Keratinocyte (primary cell): Measurements from ENCODE around the gene DPF3. TPM values are rescaled to one million over a fixed set of nuclear protein-coding genes. Genes with fewer than 3 reads are reported as not detected.

ENCODE experiments used
- DNase-seq: peaks from one replicate; pipeline ENCODE4 v3.0.0-alpha.2; 2011; ENCODE audit warnings: low read depth, missing footprints, low spot score
- FAIRE-seq: peaks from 2 replicates; lab custom pipeline; 2011; peaks lifted over from hg19 to GRCh38; lab: Jason Lieb, UNC
- H2AFZ ChIP-seq: 2 replicates; pipeline ENCODE4 v1.6.0; 2012; ENCODE audit warnings: low read length, control low read depth, inconsistent platforms; ENCODE audit not compliant: control insufficient read depth
- H3K27ac ChIP-seq: 2 replicates; pipeline ENCODE4 v1.5.1; 2011; ENCODE audit warnings: low read length; ENCODE audit not compliant: control insufficient read depth, insufficient read depth
- H3K27me3 ChIP-seq: 3 replicates; pipeline ENCODE4 v1.6.0; 2011; ENCODE audit warnings: low read length; ENCODE audit not compliant: control insufficient read depth, insufficient read depth; ENCODE audit errors: extremely low read depth
- H3K36me3 ChIP-seq, 2 experiments: 2 replicates in 1 of 2; 3 replicates in 1 of 2; pipeline ENCODE4 v1.5.1; 2011; ENCODE audit warnings: low read length in 2 of 2, mild to moderate bottlenecking in 1 of 2; ENCODE audit not compliant: control insufficient read depth in 2 of 2, insufficient read depth in 2 of 2; ENCODE audit errors: extremely low read depth in 1 of 2
- H3K4me1 ChIP-seq: 3 replicates; pipeline ENCODE4 v1.5.1; 2011; ENCODE audit warnings: low read length; ENCODE audit not compliant: control insufficient read depth, insufficient read depth; ENCODE audit errors: extremely low read depth
- H3K4me2 ChIP-seq: 3 replicates; pipeline ENCODE4 v1.6.0; 2011; ENCODE audit warnings: low read depth, low read length; ENCODE audit not compliant: control insufficient read depth, insufficient read depth; ENCODE audit errors: extremely low read depth
- H3K4me3 ChIP-seq, 3 experiments: fragments of 200-600 bp in 1 of 3; sonication (generic) in 1 of 3; 2 replicates in 2 of 3; 3 replicates in 1 of 3; pipeline ENCODE4 v1.5.1; 2011 to 2016; ENCODE audit warnings: low read length in 3 of 3, mild to moderate bottlenecking in 3 of 3, control low read depth in 2 of 3, inconsistent platforms in 1 of 3, low read depth in 1 of 3, mixed read lengths in 1 of 3, mixed run types in 1 of 3, moderate library complexity in 1 of 3; ENCODE audit not compliant: control insufficient read depth in 2 of 3, insufficient read depth in 2 of 3; ENCODE audit errors: extremely low read depth in 1 of 3
- H3K79me2 ChIP-seq: 2 replicates; pipeline ENCODE4 v1.6.0; 2012; ENCODE audit warnings: low read length; ENCODE audit not compliant: control insufficient read depth, insufficient read depth
- H3K9ac ChIP-seq: 3 replicates; pipeline ENCODE4 v1.6.0; 2011; ENCODE audit warnings: low read length; ENCODE audit not compliant: control insufficient read depth, insufficient read depth; ENCODE audit errors: extremely low read depth
- H3K9me1 ChIP-seq: 3 replicates; pipeline ENCODE4 v1.6.0; 2011; ENCODE audit warnings: low read length; ENCODE audit not compliant: control insufficient read depth, insufficient read depth; ENCODE audit errors: extremely low read depth
- H3K9me3 ChIP-seq: 2 replicates; pipeline ENCODE4 v1.5.1; 2012; ENCODE audit warnings: low read depth, low read length; ENCODE audit not compliant: control insufficient read depth
- H4K20me1 ChIP-seq: 3 replicates; pipeline ENCODE4 v1.6.0; 2011; ENCODE audit warnings: low read length; ENCODE audit not compliant: control insufficient read depth, insufficient read depth; ENCODE audit errors: extremely low read depth
- EZH2 ChIP-seq: IDR thresholded peaks from one replicate; pipeline ENCODE4 v1.6.1; 2012; ENCODE audit warnings: inconsistent platforms, mild to moderate bottlenecking, low read length, moderate library complexity
- dilution Hi-C: fragments of 300-500 bp; cut with MboI; formaldehyde crosslinking; loops from one replicate; pipeline ENCODE4 v1.7.0; 2020; ENCODE audit warnings: low sequenced_read_pairs; ENCODE audit not compliant: extremely low pct_ligation_motif_present
- polyA plus RNA-seq, 5 experiments: library from polyadenylated mRNA; depleted of rRNA in 3 of 5; stranded (reverse) in 3 of 5; stranded (forward) in 1 of 5; unstranded in 1 of 5; fragments of >200 nt; gene quantifications; 1 replicate in 1 of 5; 2 replicates in 3 of 5; 3 replicates in 1 of 5; pipeline versions ENCODE4 v1.2.1 to v1.2.3, GENCODE V29; 2011 to 2012; ENCODE audit warnings: missing spikeins in 2 of 5, low read depth in 1 of 5, low replicate concordance in 1 of 5
- TF ChIP-seq, protein P1 (sequence below), 3 experiments: IDR thresholded peaks in 1 of 3; conservative IDR thresholded peaks in 1 of 3; optimal IDR thresholded peaks in 1 of 3; 2 replicates in 2 of 3; 3 replicates in 1 of 3; pipeline versions ENCODE3 to v1.5.1; 2011; ENCODE audit warnings: low read length in 3 of 3, mild to moderate bottlenecking in 3 of 3, moderate library complexity in 2 of 3, control low read depth in 1 of 3, inconsistent platforms in 1 of 3; ENCODE audit not compliant: insufficient read depth in 2 of 3; ENCODE audit errors: extremely low read depth in 1 of 3

The DPF3 gene
- polyA plus RNA-seq, 1 donor (not counting 4 experiments of a cell fraction or from before 2014, with no cell fraction given), result 1.1 TPM

DNA sequence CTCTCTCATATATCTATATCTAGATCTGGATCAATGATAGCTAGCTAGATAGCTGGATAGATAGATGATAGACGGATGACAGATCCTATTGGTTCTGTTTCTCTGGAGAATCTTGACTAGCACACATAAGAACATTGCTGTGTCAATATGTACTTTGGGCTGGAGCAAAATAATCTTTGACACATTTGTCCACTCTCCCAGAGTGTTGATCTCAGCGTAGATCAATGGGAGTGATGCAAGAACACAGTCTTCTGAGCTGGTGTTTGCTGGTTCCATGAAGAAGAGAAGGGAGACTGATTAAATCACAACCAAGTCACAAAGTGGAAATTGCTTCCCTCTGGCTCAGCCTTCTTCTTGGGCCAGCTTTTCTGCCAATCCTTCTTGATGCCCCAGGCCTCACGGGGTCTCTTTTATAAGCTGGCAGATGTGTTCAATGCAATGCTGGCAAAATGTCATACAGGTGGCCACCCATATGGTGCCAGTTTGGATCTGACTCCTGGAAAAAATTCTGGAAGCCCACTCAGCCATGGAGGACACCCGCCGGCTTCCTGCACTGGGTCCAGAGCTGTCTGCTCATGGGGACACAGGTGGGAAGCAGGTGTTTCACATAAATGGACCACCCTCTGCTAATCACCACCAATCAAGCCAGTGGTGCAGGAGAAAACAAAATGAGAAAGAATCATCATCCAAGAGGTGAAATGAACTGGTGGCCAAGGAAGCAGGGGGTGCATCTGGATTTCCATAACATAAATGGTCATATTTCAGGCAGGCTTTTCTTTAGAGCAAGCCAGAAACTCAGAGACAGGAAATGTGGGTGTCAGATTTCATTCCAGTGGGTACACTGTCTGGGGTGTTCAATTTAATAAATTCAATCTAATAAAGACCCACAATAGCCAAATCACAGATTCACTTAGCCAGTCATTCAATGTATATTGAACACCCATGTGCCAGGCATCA is 310.3 kb downstream of the DPF3 start:
- H3K9me1 ChIP-seq, result no peaks in the 10 kb centered on the region
- dilution Hi-C loops, result no loop called here
- H3K4me1 ChIP-seq, result no peaks in the 10 kb centered on the region
- no peaks in the 10 kb centered on the region for H3K36me3 ChIP-seq
- H3K4me3 ChIP-seq, result no peak overlapping the region
- no peak for FAIRE-seq
- no peaks in the 10 kb centered on the region for H4K20me1 ChIP-seq
- no peaks in the 10 kb centered on the region for H3K9me3 ChIP-seq
- H2AFZ ChIP-seq, result no peak overlapping the region
- H3K9ac ChIP-seq, result no peak overlapping the region
- DNase-seq, result no peak
- no peaks in the 10 kb centered on the region for H3K27me3 ChIP-seq
- TF ChIP-seq, protein P1, sequence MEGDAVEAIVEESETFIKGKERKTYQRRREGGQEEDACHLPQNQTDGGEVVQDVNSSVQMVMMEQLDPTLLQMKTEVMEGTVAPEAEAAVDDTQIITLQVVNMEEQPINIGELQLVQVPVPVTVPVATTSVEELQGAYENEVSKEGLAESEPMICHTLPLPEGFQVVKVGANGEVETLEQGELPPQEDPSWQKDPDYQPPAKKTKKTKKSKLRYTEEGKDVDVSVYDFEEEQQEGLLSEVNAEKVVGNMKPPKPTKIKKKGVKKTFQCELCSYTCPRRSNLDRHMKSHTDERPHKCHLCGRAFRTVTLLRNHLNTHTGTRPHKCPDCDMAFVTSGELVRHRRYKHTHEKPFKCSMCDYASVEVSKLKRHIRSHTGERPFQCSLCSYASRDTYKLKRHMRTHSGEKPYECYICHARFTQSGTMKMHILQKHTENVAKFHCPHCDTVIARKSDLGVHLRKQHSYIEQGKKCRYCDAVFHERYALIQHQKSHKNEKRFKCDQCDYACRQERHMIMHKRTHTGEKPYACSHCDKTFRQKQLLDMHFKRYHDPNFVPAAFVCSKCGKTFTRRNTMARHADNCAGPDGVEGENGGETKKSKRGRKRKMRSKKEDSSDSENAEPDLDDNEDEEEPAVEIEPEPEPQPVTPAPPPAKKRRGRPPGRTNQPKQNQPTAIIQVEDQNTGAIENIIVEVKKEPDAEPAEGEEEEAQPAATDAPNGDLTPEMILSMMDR (optimal IDR thresholded peaks at IDR 0.05 in 1 of 3, IDR thresholded peaks at IDR 0.05 in 1 of 3, conservative IDR thresholded peaks at IDR 0.05 in 1 of 3; ENCODE audit: extremely low read depth in 1 of 3, insufficient read depth in 2 of 3, low read length in 3 of 3), result no peak
- no peak for TF ChIP-seq EZH2
- H3K27ac ChIP-seq, result no peak overlapping the region
- H3K4me2 ChIP-seq, result no peak overlapping the region
- H3K79me2 ChIP-seq, result no peaks in the 10 kb centered on the region

DNA sequence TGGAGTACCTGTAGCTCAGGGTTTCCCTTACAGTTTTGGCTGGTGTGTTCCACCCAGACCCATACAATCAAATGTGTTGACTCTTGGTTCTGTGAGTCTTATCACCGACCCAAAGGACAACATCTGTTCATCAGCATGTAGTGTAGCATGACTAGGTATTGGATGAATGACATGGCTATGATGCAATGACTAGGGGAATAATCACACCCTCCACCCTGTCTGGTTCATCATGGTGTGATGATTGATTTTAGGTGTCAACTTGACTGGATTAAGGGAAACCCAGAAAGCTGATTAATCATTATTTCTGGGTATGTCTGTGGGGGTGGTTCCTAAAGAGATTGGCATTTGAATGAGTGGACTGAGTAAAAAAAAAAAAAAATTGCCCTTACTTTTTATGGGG is 311.3 kb downstream of the DPF3 start:
- Histone ChIP-seq H3K4me2 (no peak overlapping the region), H3K4me3 (no peak overlapping the region), H3K27ac (no peak overlapping the region), H3K36me3 (no peaks in the 10 kb centered on the region), H3K27me3 (peaks cover 5% of the 10 kb centered on the region), H3K4me1 (no peaks in the 10 kb centered on the region), H2AFZ (no peak overlapping the region), H3K9me3 (no peaks in the 10 kb centered on the region), H4K20me1 (no peaks in the 10 kb centered on the region), H3K79me2 (no peaks in the 10 kb centered on the region), H3K9me1 (no peaks in the 10 kb centered on the region), H3K9ac (no peak overlapping the region)
- DNase-seq (no peak), FAIRE-seq (no peak)
- no peak for TF ChIP-seq EZH2
- TF ChIP-seq, protein P1 (optimal IDR thresholded peaks at IDR 0.05 in 1 of 3, IDR thresholded peaks at IDR 0.05 in 1 of 3, conservative IDR thresholded peaks at IDR 0.05 in 1 of 3; ENCODE audit: extremely low read depth in 1 of 3, insufficient read depth in 2 of 3, low read length in 3 of 3), result no peak
- dilution Hi-C loops, result no loop called here
